Measurements from ENCODE around the gene COG5.

DNA sequence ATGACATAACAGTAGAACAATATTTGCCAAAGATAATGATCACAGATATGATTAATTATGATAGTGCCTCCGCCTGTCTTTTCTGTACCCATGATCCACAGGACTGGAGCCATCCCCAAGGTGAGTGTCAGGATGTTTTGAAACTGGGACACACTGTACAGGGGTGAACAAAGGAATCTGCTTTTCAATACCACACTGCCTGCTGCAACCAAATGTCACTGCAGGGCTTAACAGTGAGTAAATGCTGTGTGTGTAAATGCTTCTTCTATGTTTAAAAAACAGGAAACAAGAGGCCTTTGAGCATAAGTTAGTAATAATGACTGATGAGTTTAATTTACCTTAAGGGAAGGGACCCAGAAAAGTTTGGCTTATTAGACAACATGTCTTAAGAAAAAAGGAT, 329.7 kb downstream of the COG5 start:
- TF ChIP-seq ZEB2 (tag by site-specific recombination; IDR thresholded peaks at IDR 0.05) (no peak), ZNF274 (IDR thresholded peaks at IDR 0.05; ENCODE audit: low read length) (no peak), ZNF274 (tag by site-specific recombination; IDR thresholded peaks at IDR 0.05; ENCODE audit: borderline replicate concordance) (no peak), ZNF658 (tag by site-specific recombination; IDR thresholded peaks at IDR 0.05) (no peak), SP2 (tag by site-specific recombination; IDR thresholded peaks at IDR 0.05) (no peak), KLF1 (tag by site-specific recombination; IDR thresholded peaks at IDR 0.05) (no peak), WT1 (tag by site-specific recombination; IDR thresholded peaks at IDR 0.05) (no peak), SETDB1 (IDR thresholded peaks at IDR 0.05; ENCODE audit: insufficient read length, low read length) (no peak)
- TF ChIP-seq, protein P1, sequence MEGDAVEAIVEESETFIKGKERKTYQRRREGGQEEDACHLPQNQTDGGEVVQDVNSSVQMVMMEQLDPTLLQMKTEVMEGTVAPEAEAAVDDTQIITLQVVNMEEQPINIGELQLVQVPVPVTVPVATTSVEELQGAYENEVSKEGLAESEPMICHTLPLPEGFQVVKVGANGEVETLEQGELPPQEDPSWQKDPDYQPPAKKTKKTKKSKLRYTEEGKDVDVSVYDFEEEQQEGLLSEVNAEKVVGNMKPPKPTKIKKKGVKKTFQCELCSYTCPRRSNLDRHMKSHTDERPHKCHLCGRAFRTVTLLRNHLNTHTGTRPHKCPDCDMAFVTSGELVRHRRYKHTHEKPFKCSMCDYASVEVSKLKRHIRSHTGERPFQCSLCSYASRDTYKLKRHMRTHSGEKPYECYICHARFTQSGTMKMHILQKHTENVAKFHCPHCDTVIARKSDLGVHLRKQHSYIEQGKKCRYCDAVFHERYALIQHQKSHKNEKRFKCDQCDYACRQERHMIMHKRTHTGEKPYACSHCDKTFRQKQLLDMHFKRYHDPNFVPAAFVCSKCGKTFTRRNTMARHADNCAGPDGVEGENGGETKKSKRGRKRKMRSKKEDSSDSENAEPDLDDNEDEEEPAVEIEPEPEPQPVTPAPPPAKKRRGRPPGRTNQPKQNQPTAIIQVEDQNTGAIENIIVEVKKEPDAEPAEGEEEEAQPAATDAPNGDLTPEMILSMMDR (tag by site-specific recombination; IDR thresholded peaks at IDR 0.05) = no peak
- TF ChIP-seq, protein P2, sequence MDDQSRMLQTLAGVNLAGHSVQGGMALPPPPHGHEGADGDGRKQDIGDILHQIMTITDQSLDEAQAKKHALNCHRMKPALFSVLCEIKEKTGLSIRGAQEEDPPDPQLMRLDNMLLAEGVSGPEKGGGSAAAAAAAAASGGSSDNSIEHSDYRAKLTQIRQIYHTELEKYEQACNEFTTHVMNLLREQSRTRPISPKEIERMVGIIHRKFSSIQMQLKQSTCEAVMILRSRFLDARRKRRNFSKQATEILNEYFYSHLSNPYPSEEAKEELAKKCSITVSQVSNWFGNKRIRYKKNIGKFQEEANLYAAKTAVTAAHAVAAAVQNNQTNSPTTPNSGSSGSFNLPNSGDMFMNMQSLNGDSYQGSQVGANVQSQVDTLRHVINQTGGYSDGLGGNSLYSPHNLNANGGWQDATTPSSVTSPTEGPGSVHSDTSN (CRISPR knock-in tag; IDR thresholded peaks at IDR 0.05) = no peak
- TF ChIP-seq, protein P3, sequence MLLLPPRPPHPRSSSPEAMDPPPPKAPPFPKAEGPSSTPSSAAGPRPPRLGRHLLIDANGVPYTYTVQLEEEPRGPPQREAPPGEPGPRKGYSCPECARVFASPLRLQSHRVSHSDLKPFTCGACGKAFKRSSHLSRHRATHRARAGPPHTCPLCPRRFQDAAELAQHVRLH (tag by site-specific recombination; IDR thresholded peaks at IDR 0.05) = no peak
- TF ChIP-seq, protein P4, sequence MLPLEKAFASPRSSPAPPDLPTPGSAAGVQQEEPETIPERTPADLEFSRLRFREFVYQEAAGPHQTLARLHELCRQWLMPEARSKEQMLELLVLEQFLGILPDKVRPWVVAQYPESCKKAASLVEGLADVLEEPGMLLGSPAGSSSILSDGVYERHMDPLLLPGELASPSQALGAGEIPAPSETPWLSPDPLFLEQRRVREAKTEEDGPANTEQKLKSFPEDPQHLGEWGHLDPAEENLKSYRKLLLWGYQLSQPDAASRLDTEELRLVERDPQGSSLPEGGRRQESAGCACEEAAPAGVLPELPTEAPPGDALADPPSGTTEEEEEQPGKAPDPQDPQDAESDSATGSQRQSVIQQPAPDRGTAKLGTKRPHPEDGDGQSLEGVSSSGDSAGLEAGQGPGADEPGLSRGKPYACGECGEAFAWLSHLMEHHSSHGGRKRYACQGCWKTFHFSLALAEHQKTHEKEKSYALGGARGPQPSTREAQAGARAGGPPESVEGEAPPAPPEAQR (tag by site-specific recombination; IDR thresholded peaks at IDR 0.05) = no peak

All from HEK293 (cell line).